Right lung (tissue), 5 donors: ENCODE data around the gene FN3K. TPM values are rescaled to one million over a fixed set of nuclear protein-coding genes. Genes with fewer than 3 reads are reported as not detected.

ENCODE experiments used
- DNase-seq, 2 donors: peaks; one replicate each; pipeline ENCODE4 v3.0.0-alpha.2; 2013
- polyA plus RNA-seq, 5 donors: library from polyadenylated mRNA; unstranded; fragments of 120-200 nt; gene quantifications; one replicate each; pipeline versions ENCODE4 v1.2.1 to v1.2.3, GENCODE V29; 2013; ENCODE audit warnings: inconsistent platforms in 1 of 5, low replicate concordance in 1 of 5; ENCODE audit not compliant: insufficient read length in 5 of 5, insufficient read depth in 1 of 5

Gene FN3K
- polyA plus RNA-seq, 5 donors, result 9.7 to 21.7 (median 19.2) TPM

DNA sequence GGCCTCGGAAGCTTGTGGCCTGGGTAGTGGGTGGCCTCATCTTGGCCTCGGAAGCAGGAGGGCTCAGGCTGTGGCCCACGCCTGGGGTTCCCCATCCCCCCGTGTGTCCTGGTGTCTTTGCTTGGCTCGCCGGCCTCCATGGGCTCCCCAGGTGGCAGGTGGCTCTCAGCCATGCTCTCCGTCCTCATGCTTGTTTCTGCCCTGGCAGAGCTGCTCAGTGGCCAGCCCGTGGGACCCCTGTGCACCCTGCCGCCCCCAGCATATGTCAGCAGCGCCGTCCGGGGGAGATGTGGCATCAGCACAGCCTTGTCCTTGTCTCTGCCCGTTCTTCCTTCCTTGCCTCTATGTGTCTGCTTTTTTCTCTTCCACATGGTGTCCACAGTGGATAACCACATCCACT lies 55.0 kb downstream of the FN3K start:
- no peak for DNase-seq

- no peak for DNase-seq
These were observed 56.1 kb downstream of the FN3K start for GRCh38 chr17:82791532-82791931.

- DNase-seq, result no peak
These were observed 58.7 kb downstream of the FN3K start for GRCh38 chr17:82793974-82794630.

GRCh38 chr17:82794781-82795482 lies 59.5 kb downstream of the FN3K start:
- DNase-seq, result no peak

- no peak for DNase-seq
These were observed 60.2 kb downstream of the FN3K start for GRCh38 chr17:82795615-82796014.

GRCh38 chr17:82797061-82797460 lies 61.6 kb downstream of the FN3K start:
- DNase-seq, result no peak

DNA sequence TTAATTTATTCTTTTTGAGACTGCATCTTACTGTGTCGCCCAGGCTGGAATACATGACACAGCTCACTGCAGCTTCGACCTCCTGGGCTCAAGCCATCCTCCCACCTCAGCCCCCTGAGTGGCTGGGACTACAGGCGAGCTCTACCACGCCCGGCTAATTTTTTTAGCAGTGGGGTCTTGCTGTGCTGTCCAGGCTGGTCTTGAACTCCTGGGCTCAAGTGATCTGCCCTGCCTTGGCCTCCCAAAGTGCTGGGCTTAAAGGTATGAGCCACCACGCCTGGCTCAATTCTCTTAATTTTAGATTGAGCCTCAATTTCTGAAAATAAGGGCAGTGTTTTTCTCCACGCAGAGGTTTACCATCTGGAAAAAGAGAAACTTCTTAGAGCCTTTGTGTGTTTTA lies 63.3 kb downstream of the FN3K start:
- DNase-seq, result no peak

DNA sequence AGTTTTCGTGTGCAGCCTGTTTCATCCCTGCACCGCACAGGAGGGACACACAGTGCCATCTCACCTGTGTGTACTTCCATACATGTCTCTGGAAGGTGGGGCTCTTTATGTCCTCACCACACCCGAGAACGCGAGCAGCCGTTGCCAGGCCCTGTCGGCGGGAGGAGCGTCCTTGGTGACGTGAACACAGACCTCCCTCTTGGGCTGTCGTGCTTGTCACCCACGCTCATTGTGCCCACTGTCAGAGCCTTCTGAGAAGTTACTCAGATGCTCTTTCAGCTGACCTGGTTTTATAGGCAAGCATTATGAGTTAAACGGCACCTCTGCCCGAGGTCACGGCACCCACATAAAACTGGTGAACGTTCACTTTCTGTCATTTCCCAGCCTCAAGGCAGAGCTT lies 64.2 kb downstream of the FN3K start:
- no peak for DNase-seq

Other genes starting within 250 kb of the FN3K start
- gene FOXK2, start 215.9 kb upstream of the FN3K start, polyA plus RNA-seq, result 10 to 100 TPM; 29.2 to 41.7 (median 34.8) TPM
- 10 to 100 TPM; 74.0 to 95.4 (median 86.4) TPM for gene WDR45B, start 87.2 kb upstream of the FN3K start, polyA plus RNA-seq
- gene RAB40B, start 36.9 kb upstream of the FN3K start, polyA plus RNA-seq, result 10 to 100 TPM; 15.4 to 31.9 (median 22.4) TPM
- 10 to 100 TPM; 41.8 to 56.7 (median 53.0) TPM for gene FN3KRP, start 18.9 kb upstream of the FN3K start, polyA plus RNA-seq
- 100 to 1,000 TPM in 3 of 5 donors, 10 to 100 TPM in 2; 87.2 to 119 (median 109) TPM for gene TBCD, start 16.4 kb downstream of the FN3K start, polyA plus RNA-seq
- under 1 TPM; 0.34 to 0.73 (median 0.53) TPM for gene ZNF750, start 104.4 kb downstream of the FN3K start, polyA plus RNA-seq